Stimulated activated CD4-positive, alpha-beta T cell treated with anti-CD3 and anti-CD28 coated beads, Interleukin-15, amount 100 ng/mL, for 48 hours (primary cell): ENCODE results near the gene MTRR.

Experiments used
- DNase-seq, 2 donors: peaks; one replicate each; pipeline ENCODE4 v3.0.0-alpha.2; 2020; ENCODE audit warnings: low read depth in 2 of 2

Gene MTRR

GRCh38 chr5:7857361-7857760 lies 11.6 kb upstream of the MTRR start:
- no peak for DNase-seq

GRCh38 chr5:7857926-7858632 lies 10.9 kb upstream of the MTRR start:
- no peak for DNase-seq

DNA sequence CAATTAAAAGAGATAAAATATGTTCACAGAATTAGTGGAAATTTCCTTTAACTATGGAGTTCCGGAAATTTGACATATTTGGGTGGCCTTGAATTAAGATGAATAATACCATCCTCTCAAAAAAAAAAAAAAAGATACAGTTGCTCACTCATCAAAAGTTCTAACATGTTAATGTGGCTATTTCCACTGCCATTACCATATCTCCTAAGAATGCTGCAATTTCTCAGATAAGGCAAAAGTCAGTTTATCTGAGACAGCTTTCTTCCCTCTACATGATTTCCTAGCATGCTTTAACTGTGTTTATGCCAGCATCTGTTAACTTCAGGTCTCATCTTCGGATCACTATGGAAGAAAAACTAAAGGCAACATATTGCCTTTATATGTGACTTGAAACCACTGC lies 2.8 kb upstream of the MTRR start:
- no peak for DNase-seq

DNA sequence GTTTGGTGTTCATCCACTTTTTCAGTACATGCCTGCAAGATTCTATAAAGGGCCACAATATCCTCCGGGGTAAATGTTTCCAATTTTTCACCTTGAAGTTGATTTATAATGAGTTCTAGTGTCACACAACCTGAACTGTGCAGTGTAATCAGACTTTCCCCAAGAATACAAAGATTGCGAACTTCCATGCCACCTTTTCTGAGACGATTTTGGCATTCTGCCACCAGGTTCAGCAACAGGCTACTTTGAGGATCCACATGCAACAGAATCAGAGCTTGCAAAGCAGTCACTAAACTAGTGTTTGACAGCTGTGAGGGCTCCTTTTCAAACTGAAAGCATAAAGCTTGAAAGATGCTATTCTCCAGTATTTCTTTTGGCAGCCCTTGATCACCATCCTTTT lies 1.7 kb upstream of the MTRR start:
- DNase-seq = no peak

DNA sequence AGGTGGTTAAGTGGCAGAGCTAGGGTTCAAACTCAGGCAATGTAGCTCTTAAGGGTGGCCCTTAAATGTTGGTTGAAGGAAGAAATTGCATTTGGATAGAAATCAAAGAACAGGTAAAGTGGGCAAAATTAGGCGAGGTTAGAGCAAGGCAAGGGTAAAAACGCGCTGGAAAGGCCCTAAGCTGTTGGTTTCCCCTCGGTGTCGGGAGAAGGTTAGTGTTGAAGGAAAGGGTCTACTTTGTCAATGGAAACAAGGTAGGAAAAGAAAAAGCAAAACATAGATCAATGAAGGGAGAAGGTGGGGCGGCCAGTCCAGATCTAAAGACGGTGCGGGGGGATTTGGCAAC lies 548 bp upstream of the MTRR start:
- no peak for DNase-seq

DNA sequence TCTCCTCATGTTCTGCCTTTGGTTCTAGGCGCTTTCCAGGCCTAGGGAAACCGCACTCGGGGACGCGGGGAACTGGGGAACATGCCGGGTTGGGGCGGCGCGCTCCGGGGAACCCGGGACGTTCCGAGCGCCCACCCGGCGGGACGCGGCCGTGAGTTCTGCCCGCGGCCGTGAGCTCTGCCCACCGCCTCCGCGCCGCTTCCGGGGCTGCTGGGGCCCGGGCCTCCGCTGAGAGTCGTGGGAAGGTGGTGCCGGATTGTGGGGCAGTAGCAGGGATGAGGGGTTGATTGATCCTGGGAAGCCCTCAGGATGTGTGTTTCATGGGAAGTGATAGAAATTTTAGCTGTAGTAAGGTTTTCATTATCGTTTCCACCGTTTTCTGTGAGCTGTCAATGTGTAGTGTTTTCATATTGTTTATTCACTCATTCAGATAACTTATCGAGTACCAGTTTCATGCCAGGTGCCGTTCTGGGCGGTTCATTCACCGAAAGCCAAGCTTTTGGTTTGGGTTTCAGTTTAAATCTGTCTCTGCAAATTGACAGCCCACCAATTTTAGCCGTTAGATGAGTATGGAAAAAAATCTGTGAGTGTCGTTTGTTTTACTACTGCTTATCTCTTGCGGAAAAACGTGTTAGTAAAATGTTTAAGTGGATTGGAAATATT lies 657 bp downstream of the MTRR start:
- no peak for DNase-seq

DNA sequence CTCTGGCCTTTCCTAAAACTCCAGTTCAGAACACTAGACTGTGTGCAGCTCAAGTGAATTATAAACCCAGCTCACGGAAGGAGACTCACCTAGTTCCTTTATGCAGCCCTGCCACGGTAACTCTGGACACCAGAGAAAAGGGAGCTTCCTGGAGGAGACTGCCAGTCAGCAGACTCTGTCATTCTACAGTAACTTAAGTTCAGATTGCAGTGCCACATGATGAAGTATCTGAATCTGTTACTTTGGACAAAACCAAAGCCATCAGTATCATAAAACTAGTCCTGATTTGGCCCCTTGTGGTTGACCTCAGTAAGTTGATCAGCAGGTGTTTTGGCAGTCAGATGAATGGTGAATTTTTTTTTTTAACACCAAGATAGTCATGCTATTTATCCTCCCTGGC lies 2.7 kb downstream of the MTRR start:
- no peak for DNase-seq

DNA sequence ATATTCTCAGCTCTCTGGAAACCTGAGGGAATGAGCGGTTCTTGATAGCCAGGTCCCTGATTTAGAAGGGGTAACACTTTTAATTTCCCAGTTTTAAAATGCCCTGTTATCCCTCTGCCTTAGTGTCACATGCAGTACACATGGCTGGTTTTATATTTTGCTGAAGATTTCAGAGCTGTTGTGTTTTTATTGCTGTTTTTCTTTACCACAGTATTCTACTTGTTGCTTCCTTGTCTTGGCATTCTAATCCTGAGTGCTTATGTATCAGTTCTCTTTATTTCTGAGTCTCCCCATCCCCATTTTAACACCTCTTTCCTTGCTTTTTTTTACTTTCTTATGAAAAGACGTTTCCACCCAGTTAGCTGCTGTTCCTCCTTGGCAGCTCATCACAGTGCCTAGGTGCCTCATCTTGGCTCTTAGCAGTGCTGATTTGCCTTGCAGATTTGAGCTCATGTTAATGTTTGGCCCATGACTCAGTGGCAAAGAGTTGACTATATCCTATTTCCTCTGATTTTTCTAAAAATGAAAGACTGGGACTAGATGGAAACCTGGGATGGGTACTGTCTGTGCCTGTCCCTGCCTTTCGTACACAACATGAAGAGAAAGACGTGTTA lies 3.7 kb downstream of the MTRR start:
- no peak for DNase-seq

GRCh38 chr5:7873216-7873615 lies 4.3 kb downstream of the MTRR start:
- no peak for DNase-seq

DNA sequence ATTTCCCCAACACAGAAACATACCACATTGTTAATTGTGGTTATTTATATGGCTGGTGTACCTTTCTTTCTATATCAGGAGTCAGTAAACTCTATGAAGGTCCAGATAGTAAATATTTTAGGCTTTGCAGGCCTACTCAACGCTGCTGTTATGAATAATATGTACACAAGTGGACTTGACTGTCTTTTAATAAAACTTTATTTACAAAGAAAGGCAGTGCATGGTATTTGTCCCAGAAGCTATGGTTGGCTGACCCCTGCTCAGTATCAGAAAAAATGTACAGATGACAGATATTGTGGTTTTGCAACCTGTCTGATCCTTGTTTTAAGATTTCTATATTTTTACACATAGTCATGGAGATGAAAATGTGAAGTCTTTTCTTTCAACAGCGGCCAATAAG lies 5.7 kb downstream of the MTRR start:
- no peak for DNase-seq

- DNase-seq = no peak
Measured at GRCh38 chr5:7875151-7875550, 6.2 kb downstream of the MTRR start.

DNA sequence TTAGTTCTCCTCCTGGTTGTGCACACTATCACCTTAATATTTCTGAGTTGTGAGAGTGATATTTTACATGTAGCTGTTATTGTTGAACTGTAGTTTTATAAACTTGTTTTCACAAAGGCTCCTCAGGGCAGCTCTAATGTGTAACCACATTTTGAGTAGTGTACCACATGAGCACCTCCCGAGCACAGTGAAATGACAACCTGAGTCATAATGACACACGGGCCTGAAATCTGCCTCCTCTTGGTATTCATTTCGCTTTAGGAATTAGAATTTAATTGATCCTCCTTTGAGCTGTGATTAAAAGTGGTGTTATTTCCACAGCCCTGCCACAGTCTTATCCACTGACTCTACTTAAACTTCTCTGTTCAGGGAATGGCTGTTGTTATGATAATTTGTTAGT lies 7.9 kb downstream of the MTRR start:
- DNase-seq = no peak

DNA sequence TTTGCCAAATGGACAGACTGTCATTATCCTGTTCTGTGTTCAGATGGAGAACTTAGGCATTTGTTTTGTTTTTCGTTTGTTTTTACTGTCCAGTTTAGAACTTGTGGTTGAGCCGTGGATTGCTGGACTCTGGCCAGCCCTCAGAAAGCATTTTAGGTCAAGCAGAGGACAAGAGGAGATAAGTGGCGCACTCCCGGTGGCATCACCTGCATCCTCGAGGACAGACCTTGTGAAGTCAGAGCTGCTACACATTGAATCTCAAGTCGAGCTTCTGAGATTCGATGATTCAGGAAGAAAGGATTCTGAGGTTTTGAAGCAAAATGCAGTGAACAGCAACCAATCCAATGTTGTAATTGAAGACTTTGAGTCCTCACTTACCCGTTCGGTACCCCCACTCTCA lies 8.9 kb downstream of the MTRR start:
- DNase-seq = no peak

GRCh38 chr5:7878381-7878873 lies 9.5 kb downstream of the MTRR start:
- DNase-seq = no peak

DNA sequence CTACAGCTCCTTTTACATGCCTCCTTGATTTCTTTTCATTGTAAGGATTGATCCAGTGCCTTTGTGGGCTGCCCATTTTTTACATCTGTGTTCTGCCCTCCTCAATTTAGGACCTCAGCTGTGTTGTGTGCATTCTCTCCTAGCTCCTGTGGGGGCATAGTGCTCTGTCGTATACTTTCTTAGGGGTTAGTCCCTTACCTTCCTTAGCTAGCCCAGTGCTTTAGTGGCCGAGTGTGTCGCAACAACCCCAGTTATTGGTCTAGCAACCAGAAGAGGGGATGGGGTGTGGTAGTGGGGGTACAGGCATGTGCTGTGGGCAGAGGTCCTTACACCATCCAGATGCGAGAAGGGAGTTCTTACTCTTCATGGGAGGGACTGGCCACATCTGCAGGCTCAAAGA lies 12.1 kb downstream of the MTRR start:
- no peak for DNase-seq

DNA sequence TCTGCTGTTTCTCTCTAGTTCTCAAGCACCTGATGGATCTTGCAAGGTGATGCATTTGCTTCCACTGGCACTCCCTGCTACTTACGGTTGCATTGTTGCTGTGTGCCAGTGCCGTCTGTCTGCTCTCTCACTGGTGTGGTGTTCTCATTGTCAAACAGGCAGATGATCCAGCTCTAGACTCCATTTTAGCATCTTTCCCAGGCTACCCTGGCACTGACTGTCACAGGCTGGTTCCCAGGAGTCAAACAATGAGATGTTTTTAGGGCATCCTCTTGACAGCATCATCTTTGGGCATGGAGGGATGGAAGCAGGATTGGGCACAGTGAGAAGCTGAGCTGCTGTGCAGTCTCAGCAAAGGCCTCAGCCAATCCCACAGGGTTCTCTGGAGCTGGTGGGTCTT lies 12.9 kb downstream of the MTRR start:
- DNase-seq = no peak

- no peak for DNase-seq
Measured at GRCh38 chr5:7882926-7883325, 14.0 kb downstream of the MTRR start.

GRCh38 chr5:7884491-7885267 lies 15.7 kb downstream of the MTRR start:
- DNase-seq = no peak

GRCh38 chr5:7886849-7887475 lies 18.0 kb downstream of the MTRR start:
- no peak for DNase-seq

- no peak for DNase-seq
Measured at GRCh38 chr5:7888901-7889300, 20.0 kb downstream of the MTRR start.

DNA sequence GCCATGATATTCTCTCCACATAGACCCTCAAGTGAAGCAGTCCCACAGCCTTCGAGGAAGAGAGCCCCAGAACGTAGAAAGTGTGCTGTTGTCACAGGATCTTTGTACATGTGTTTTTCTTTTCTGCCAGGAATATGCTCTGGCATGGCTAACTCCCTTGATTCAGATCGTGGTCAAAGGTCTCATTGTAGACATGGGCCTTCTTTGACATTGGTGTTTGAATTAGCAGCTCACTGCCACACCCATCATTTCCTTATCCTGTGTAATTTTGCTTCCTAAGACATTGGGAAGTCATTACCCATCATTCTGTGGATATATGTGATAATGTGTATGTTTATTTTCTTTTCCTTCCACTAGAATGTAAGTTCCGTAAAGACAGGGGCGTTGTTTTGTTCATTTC lies 25.5 kb downstream of the MTRR start:
- DNase-seq = no peak

DNA sequence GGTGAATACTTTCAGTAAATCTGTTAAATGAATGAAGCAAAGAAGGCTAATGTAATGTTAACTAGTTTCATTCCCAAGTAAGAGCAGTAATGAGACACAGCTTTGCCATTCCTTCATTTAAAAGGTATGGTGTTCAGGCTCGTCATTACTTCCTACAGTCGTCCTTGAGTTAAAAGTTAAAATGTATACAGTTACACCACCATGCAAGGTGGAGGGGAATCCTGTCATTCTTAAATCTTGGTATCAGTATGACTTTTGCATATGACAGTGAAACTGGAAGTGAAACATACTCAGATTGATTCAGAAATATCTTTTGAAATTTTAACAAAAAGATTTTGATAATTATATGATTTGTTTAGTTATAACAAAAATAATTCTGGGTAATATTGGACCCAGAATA lies 25.9 kb downstream of the MTRR start:
- DNase-seq = no peak
